CD4-positive, alpha-beta T cell (primary cell): ENCODE measurements around the gene FBXO27. TPM values are rescaled to one million over a fixed set of nuclear protein-coding genes. Genes with fewer than 3 reads are reported as not detected.

ENCODE experiments used
- ATAC-seq: fragments of 200-7000 bp; cut with Tn5 transposase; one replicate; pipeline ENCODE4 v1.10.0; 2022; ENCODE audit warnings: mild to moderate bottlenecking; ENCODE audit not compliant: poor library complexity
- CTCF ChIA-PET: fragments of 350-600 bp; sonication (Branson Sonifier 250); formaldehyde crosslinking; loops from one replicate; lab custom pipeline; 2021; ENCODE audit warnings: antibody characterized with exemption, inconsistent platforms; lab: Charles Lee
- POLR2A ChIA-PET: fragments of 350-600 bp; sonication (Branson Sonifier 250); formaldehyde crosslinking; loops from one replicate; lab custom pipeline; 2021; ENCODE audit warnings: antibody characterized with exemption, inconsistent platforms; lab: Charles Lee
- DNase-seq, 14 experiments: peaks; one replicate each; pipeline ENCODE4 v3.0.0-alpha.2; 2013 to 2020; ENCODE audit warnings: mixed read lengths in 2 of 14
- H3K27ac ChIP-seq, 2 donors: one replicate each; pipeline versions ENCODE4 v1.5.1 to v1.7.0; 2013; ENCODE audit warnings: low read length in 2 of 2, low read depth in 1 of 2, mild to moderate bottlenecking in 1 of 2
- H3K27me3 ChIP-seq, 2 experiments: 1 replicate in 1 of 2; 2 replicates in 1 of 2; pipeline versions ENCODE4 v1.6.1 to v1.7.0; 2013; ENCODE audit warnings: low read length in 2 of 2, control low read depth in 1 of 2, mild to moderate bottlenecking in 1 of 2, moderate library complexity in 1 of 2; ENCODE audit not compliant: insufficient read depth in 2 of 2, control insufficient read depth in 1 of 2
- H3K36me3 ChIP-seq: one replicate; pipeline ENCODE4 v1.6.1; 2013; ENCODE audit warnings: low read length, control low read depth; ENCODE audit not compliant: insufficient read depth
- H3K4me1 ChIP-seq: one replicate; pipeline ENCODE4 v1.6.1; 2013; ENCODE audit warnings: low read length, control low read depth; ENCODE audit not compliant: insufficient read depth
- H3K4me3 ChIP-seq: one replicate; pipeline ENCODE4 v1.5.1; 2013; ENCODE audit warnings: mild to moderate bottlenecking, low read length, moderate library complexity
- H3K9me3 ChIP-seq, 2 experiments: 1 replicate in 1 of 2; 2 replicates in 1 of 2; pipeline versions ENCODE4 v1.6.1 to v1.7.0; 2013; ENCODE audit warnings: low read length in 2 of 2, mild to moderate bottlenecking in 2 of 2, control low read depth in 1 of 2, moderate library complexity in 1 of 2; ENCODE audit not compliant: control insufficient read depth in 1 of 2, insufficient read depth in 1 of 2
- H3K27ac Mint-ChIP-seq: one replicate; pipeline ENCODE4 v1.8.0; 2020; ENCODE audit warnings: mixed read lengths
- H3K27me3 Mint-ChIP-seq: one replicate; pipeline ENCODE4 v1.8.0; 2021; ENCODE audit warnings: mixed read lengths
- H3K36me3 Mint-ChIP-seq: one replicate; pipeline ENCODE4 v1.8.0; 2021; ENCODE audit warnings: low read depth, mixed read lengths
- H3K4me1 Mint-ChIP-seq: one replicate; pipeline ENCODE4 v1.8.0; 2021; ENCODE audit warnings: low read depth, mixed read lengths
- H3K4me3 Mint-ChIP-seq: one replicate; pipeline ENCODE4 v1.8.0; 2020; ENCODE audit warnings: mild to moderate bottlenecking, mixed read lengths
- H3K9me3 Mint-ChIP-seq: one replicate; pipeline ENCODE4 v1.8.0; 2020; ENCODE audit warnings: mixed read lengths
- CTCF ChIP-seq: fragments of 200-600 bp; IDR thresholded peaks from one replicate; pipeline ENCODE4 v1.8.0; 2022; ENCODE audit warnings: antibody characterized with exemption, mild to moderate bottlenecking
- intact Hi-C, 2 experiments: fragments of 100-400 bp; cut with DNase I in 1 of 2; cut with micrococcal nuclease in 1 of 2; formaldehyde crosslinking; loops; one replicate each; pipeline versions ENCODE4 v1.15.1 to v1.9.0; 2023 to 2025; cut with DNase I, micrococcal nuclease
- total RNA-seq, 174 experiments: library from RNA in 2 of 174; stranded (reverse) in 2 of 174; gene quantifications; one replicate each; pipeline ENCODE4 v1.2.3 and lab custom pipeline; 2021 to 2026

Gene FBXO27
- total RNA-seq, 2 experiments from 2014 or later, result 0.11 TPM; not detected in 1

- peak overlapping the region; percentile 67 for H3K4me3 Mint-ChIP-seq
- Histone ChIP-seq H3K4me3 (peak overlapping the region; percentile 56), H3K4me1 (peaks cover 24% of the 10 kb centered on the region), H3K36me3 (no peaks in the 10 kb centered on the region), H3K27me3 (peaks cover 14 to 15% of the 10 kb centered on the region in 2 experiments), H3K9me3 (peaks cover 0 to 8% of the 10 kb centered on the region in 2 experiments), H3K27ac (no peak overlapping the region)
- H3K4me1 Mint-ChIP-seq, result peaks cover 13% of the 10 kb centered on the region
- no peak for DNase-seq
- ChIA-PET POLR2A (no interaction called here), CTCF (interaction anchor here (0.5 kb wide), 1 partner anchor 1527 kb away, joined by 4 read pairs; no protein-coding TSS in a partner anchor)
- intact Hi-C loops, result no loop called here
- no peaks in the 10 kb centered on the region for H3K36me3 Mint-ChIP-seq
- ATAC-seq, result no peak
- H3K9me3 Mint-ChIP-seq, result no peaks in the 10 kb centered on the region
- no peak overlapping the region for H3K27ac Mint-ChIP-seq
- peaks cover 53% of the 10 kb centered on the region for H3K27me3 Mint-ChIP-seq
- no peak for TF ChIP-seq CTCF
Measured at GRCh38 chr19:39030854-39031367, 1.4 kb downstream of the FBXO27 start.

GRCh38 chr19:39024875-39025641 is 7.3 kb downstream of the FBXO27 start:
- POLR2A ChIA-PET, result no interaction called here
- no peaks in the 10 kb centered on the region for H3K9me3 Mint-ChIP-seq
- H3K4me1 ChIP-seq, result no peaks in the 10 kb centered on the region
- ATAC-seq, result no peak
- no peaks in the 10 kb centered on the region for H3K4me1 Mint-ChIP-seq
- DNase-seq, result no peak
- no peak overlapping the region for H3K27ac ChIP-seq
- H3K9me3 ChIP-seq, result peaks cover 0 to 8% of the 10 kb centered on the region in 2 experiments
- no peaks in the 10 kb centered on the region for H3K36me3 ChIP-seq
- peaks cover 42% of the 10 kb centered on the region for H3K27me3 Mint-ChIP-seq
- no peak overlapping the region for H3K4me3 Mint-ChIP-seq
- H3K36me3 Mint-ChIP-seq, result no peaks in the 10 kb centered on the region
- H3K27ac Mint-ChIP-seq, result no peak overlapping the region
- peaks cover 4 to 12% of the 10 kb centered on the region in 2 experiments for H3K27me3 ChIP-seq
- H3K4me3 ChIP-seq, result no peak overlapping the region
- CTCF ChIA-PET, result no interaction called here
- intact Hi-C loops, result no loop called here
- no peak for TF ChIP-seq CTCF

- Histone ChIP-seq H3K4me3 (no peak overlapping the region), H3K4me1 (no peaks in the 10 kb centered on the region), H3K9me3 (peaks cover 0 to 3% of the 10 kb centered on the region in 2 experiments), H3K36me3 (no peaks in the 10 kb centered on the region), H3K27ac (no peak overlapping the region), H3K27me3 (peaks cover 2 to 6% of the 10 kb centered on the region in 2 experiments)
- ChIA-PET CTCF (no interaction called here), POLR2A (no interaction called here)
- Mint-ChIP-seq H3K4me1 (no peaks in the 10 kb centered on the region), H3K27ac (no peak overlapping the region), H3K27me3 (peaks cover 37% of the 10 kb centered on the region), H3K36me3 (no peaks in the 10 kb centered on the region), H3K4me3 (no peak overlapping the region), H3K9me3 (no peaks in the 10 kb centered on the region)
- no peak for TF ChIP-seq CTCF
- intact Hi-C loops, result no loop called here
- ATAC-seq (no peak), DNase-seq (no peak)
Measured at GRCh38 chr19:39021063-39021462, 11.3 kb downstream of the FBXO27 start.
